Tibial nerve (tissue), 4 donors: ENCODE data around the gene CAPN3. TPM values are rescaled to one million over a fixed set of nuclear protein-coding genes. Genes with fewer than 3 reads are reported as not detected.

Experiments used
- DNase-seq, 2 donors: peaks; one replicate each; pipeline ENCODE4 v3.0.0-alpha.2; 2019; ENCODE audit warnings: low spot score in 2 of 2
- H3K27ac ChIP-seq, 4 donors: fragments of 200-600 bp; sonication (generic) in 3 of 4; one replicate each; pipeline ENCODE4 v1.5.1; 2017 to 2019; ENCODE audit warnings: mild to moderate bottlenecking in 1 of 4
- H3K27me3 ChIP-seq, 2 donors: fragments of 200-600 bp; sonication (generic) in 1 of 2; one replicate each; pipeline versions ENCODE4 v1.5.1 to v1.6.0; 2017 to 2019
- H3K36me3 ChIP-seq, 3 donors: fragments of 200-600 bp; sonication (generic); one replicate each; pipeline ENCODE4 v1.5.1; 2018 to 2019
- H3K4me1 ChIP-seq, 4 donors: fragments of 200-600 bp; sonication (generic) in 3 of 4; one replicate each; pipeline ENCODE4 v1.5.1; 2017 to 2019
- H3K4me3 ChIP-seq, 4 donors: fragments of 200-600 bp; sonication (generic) in 3 of 4; one replicate each; pipeline ENCODE4 v1.5.1; 2017 to 2019; ENCODE audit warnings: mild to moderate bottlenecking in 1 of 4, moderate library complexity in 1 of 4
- H3K9me3 ChIP-seq, 4 donors: fragments of 200-600 bp; sonication (generic) in 3 of 4; one replicate each; pipeline ENCODE4 v1.5.1; 2017 to 2019
- EP300 ChIP-seq, 2 donors: sonication (generic); formaldehyde crosslinking; IDR thresholded peaks; one replicate each; pipeline ENCODE4 v1.6.1; 2017; ENCODE audit warnings: antibody characterized with exemption in 2 of 2, mild to moderate bottlenecking in 1 of 2
- POLR2A ChIP-seq, 2 donors: fragments of 450-650 bp; IDR thresholded peaks; one replicate each; pipeline ENCODE4 v1.6.1; 2017; ENCODE audit warnings: antibody characterized with exemption in 2 of 2, mild to moderate bottlenecking in 2 of 2, moderate library complexity in 2 of 2
- WGBS, 2 donors: methylation state at CpG; one replicate each; pipeline ENCODE4 v1.1.5; 2018; 5-methylcytosine and 5-hydroxymethylcytosine counted together
- total RNA-seq, 4 donors: library from RNA; depleted of rRNA; stranded (reverse); fragments of >200 nt; gene quantifications; one replicate each; pipeline ENCODE4 v1.1.0, GENCODE V29; 2016
- TF ChIP-seq, protein P1 (sequence below), 5 experiments: fragments of 200-600 bp in 3 of 5; fragments of 450-650 bp in 2 of 5; sonication (generic) in 3 of 5; IDR thresholded peaks; one replicate each; pipeline ENCODE4 v1.5.1; 2016 to 2019; ENCODE audit warnings: antibody characterized with exemption in 5 of 5, mild to moderate bottlenecking in 3 of 5, moderate library complexity in 2 of 5

The CAPN3 gene
- total RNA-seq, 4 donors from 2014 or later, result 16.1 to 34.9 (median 30.7) TPM

DNA sequence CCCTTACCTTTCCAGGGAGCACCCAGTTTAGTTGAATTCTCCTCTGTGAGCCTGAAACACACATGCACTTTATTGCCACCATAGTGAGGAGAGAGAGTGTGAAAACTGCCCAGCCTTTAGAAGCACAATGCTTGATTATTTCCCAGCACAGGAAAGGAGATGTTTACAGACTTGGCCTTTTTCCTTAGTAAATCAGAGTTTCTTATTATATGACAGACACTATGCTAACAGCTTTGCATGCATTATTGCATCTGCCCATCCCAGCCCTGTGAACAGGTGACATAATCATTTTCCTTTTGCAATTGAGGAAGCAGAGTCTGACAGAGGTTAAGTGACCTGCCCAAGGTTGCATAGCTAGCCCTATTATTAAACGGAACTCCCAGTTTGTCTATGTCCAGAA lies 36.5 kb downstream of the CAPN3 start:
- H3K27me3 ChIP-seq, result no peaks in the 10 kb centered on the region
- H3K4me1 ChIP-seq, result no peaks in the 10 kb centered on the region
- H3K4me3 ChIP-seq, result no peak overlapping the region
- no peaks in the 10 kb centered on the region for H3K9me3 ChIP-seq
- WGBS, 2 donors, result 48 to 55% methylated on average over 1 of the region's 1 CpG
- no peak for DNase-seq
- TF ChIP-seq EP300 (IDR thresholded peaks at IDR 0.05) (no peak), POLR2A (IDR thresholded peaks at IDR 0.05) (no peak)
- TF ChIP-seq, protein P1, sequence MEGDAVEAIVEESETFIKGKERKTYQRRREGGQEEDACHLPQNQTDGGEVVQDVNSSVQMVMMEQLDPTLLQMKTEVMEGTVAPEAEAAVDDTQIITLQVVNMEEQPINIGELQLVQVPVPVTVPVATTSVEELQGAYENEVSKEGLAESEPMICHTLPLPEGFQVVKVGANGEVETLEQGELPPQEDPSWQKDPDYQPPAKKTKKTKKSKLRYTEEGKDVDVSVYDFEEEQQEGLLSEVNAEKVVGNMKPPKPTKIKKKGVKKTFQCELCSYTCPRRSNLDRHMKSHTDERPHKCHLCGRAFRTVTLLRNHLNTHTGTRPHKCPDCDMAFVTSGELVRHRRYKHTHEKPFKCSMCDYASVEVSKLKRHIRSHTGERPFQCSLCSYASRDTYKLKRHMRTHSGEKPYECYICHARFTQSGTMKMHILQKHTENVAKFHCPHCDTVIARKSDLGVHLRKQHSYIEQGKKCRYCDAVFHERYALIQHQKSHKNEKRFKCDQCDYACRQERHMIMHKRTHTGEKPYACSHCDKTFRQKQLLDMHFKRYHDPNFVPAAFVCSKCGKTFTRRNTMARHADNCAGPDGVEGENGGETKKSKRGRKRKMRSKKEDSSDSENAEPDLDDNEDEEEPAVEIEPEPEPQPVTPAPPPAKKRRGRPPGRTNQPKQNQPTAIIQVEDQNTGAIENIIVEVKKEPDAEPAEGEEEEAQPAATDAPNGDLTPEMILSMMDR (IDR thresholded peaks at IDR 0.05), result no peak
- H3K36me3 ChIP-seq, result peaks cover 0 to 36% (median 0%) of the 10 kb centered on the region in 3 donors
- H3K27ac ChIP-seq, result no peak overlapping the region

DNA sequence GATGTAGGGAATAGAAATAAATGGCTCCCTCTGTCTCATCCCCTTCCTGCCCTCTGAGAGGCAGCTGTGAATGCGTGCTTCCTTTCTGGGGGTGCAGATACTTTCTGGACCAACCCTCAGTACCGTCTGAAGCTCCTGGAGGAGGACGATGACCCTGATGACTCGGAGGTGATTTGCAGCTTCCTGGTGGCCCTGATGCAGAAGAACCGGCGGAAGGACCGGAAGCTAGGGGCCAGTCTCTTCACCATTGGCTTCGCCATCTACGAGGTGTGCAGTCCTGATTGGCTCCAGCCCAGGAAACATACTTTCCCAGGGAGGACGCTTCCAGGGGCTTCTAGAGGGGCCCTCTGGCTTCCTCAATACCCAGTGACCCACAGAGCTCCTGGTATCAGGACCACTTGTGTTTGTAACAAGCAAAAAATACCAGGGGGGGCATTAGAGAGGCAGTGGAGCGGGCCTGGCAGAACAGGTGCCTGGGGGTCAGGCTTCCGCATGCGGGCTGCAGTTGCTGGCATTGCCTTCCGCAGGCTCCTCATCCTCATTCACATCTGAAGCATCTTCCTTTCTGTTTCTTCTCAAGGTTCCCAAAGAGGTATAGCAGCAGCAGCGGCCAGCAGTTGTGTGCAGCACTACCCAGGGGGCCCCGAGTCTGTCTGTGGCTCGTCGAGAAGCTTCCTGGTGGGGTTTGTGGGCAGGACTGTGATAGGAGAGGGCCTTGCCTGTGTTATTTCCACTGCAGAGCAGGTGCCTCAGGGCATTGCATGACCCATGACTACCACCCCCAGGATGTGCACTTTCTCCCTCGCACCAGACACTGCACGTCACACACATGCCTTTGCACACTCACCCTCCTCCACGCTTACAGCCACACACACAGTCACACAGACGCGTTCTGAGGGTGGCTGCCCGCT lies 42.5 kb downstream of the CAPN3 start:
- TF ChIP-seq, protein P1 (IDR thresholded peaks at IDR 0.05), result no peak
- TF ChIP-seq POLR2A (IDR thresholded peaks at IDR 0.05) (no peak), EP300 (IDR thresholded peaks at IDR 0.05) (no peak)
- WGBS, 2 donors, result 79 to 81% methylated on average over 18 to 24 of the region's 24 CpGs

DNA sequence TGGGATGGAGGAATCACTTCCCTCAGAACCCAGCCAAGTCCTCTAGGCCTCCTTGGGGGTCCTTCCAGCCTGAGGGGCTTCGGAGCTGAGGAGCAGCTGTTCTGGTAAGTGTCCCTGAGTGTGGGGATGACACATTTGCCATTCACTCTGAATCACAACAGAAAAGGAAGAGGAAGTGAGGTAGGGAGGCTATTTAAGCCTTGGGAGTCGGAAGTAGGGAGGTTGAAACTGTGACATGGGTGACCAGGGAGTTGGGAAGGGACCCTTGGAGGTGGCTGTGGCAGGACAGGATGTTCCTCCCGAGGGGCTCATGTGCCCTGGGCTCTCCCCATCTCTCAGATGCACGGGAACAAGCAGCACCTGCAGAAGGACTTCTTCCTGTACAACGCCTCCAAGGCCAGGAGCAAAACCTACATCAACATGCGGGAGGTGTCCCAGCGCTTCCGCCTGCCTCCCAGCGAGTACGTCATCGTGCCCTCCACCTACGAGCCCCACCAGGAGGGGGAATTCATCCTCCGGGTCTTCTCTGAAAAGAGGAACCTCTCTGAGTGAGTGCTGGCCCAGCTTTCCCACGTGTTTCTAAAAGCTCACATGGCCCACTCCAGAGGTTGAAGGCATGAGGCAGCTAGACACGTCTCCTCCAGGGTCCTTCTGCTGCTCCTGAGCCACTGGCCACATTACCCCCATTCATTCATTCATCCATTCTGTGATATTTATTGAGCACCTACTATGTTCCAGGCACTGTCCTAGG lies 43.3 kb downstream of the CAPN3 start:
- no peaks in the 10 kb centered on the region for H3K9me3 ChIP-seq
- TF ChIP-seq, protein P1 (IDR thresholded peaks at IDR 0.05), result no peak
- no peak for TF ChIP-seq POLR2A (IDR thresholded peaks at IDR 0.05)
- no peak for TF ChIP-seq EP300 (IDR thresholded peaks at IDR 0.05)
- peaks cover 0 to 70% (median 0%) of the 10 kb centered on the region in 3 donors for H3K36me3 ChIP-seq
- H3K4me3 ChIP-seq, result no peak overlapping the region
- no peaks in the 10 kb centered on the region for H3K4me1 ChIP-seq
- WGBS, 2 donors, result 86 to 87% methylated on average over 15 of the region's 15 CpGs
- H3K27me3 ChIP-seq, result no peaks in the 10 kb centered on the region
- H3K27ac ChIP-seq, result no peak overlapping the region
- DNase-seq, result no peak

More for the DNA sequence above, 42.5 kb downstream of the CAPN3 start:
- no peaks in the 10 kb centered on the region for H3K9me3 ChIP-seq
- H3K4me3 ChIP-seq, result no peak overlapping the region
- no peaks in the 10 kb centered on the region for H3K27me3 ChIP-seq
- H3K36me3 ChIP-seq, result peaks cover 0 to 71% (median 0%) of the 10 kb centered on the region in 3 donors
- DNase-seq, result no peak
- no peaks in the 10 kb centered on the region for H3K4me1 ChIP-seq
- H3K27ac ChIP-seq, result no peak overlapping the region

DNA sequence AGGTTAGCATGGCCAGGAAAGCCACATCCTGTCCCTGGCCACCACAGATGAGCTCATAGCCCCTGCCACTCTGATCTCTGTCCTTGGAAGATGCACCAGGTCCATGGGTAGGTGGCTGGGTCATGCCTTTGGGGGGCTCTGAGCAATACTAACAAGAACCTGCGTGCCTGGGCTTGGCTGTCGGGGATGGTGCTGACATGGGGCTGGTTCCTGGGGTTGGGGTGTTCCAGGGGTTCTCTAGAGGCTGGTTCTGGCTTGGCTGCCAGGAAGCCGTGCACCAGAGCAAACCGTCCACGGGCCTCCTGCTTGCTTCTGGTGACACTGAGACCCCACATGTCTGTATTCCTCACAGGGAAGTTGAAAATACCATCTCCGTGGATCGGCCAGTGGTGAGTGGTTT lies 44.1 kb downstream of the CAPN3 start:
- no peak for DNase-seq
- H3K36me3 ChIP-seq, result peaks cover 0 to 68% (median 0%) of the 10 kb centered on the region in 3 donors
- WGBS, 2 donors, result 85 to 96% methylated on average over 4 to 5 of the region's 7 CpGs
- H3K27me3 ChIP-seq, result no peaks in the 10 kb centered on the region
- no peak overlapping the region for H3K4me3 ChIP-seq
- no peaks in the 10 kb centered on the region for H3K4me1 ChIP-seq
- peak overlapping the region in 1 of 4 donors; percentile 17 for H3K27ac ChIP-seq
- no peaks in the 10 kb centered on the region for H3K9me3 ChIP-seq
- TF ChIP-seq EP300 (IDR thresholded peaks at IDR 0.05) (no peak), POLR2A (IDR thresholded peaks at IDR 0.05) (no peak)
- TF ChIP-seq, protein P1 (IDR thresholded peaks at IDR 0.05), result no peak
